Stimulated activated naive B cell treated with anti-CD40 and anti-IgM and Interleukin-4, amounts not matched to agents 10 μg/mL and 1 μg/mL and 100 μg/mL, for 72 hours (primary cell): ENCODE results near the gene DCAF11.
"Not testable (repeated sequence)": the region's sequence is repeated elsewhere in the genome, so short reads cannot be mapped to it uniquely, and the experiment has no call there.

Source experiments
- ATAC-seq, 2 donors: fragments of 150-1000 bp; cut with Tn5 transposase; replicated peaks; 2 replicates each; pipeline ENCODE4 v1.10.0; 2021; ENCODE audit warnings: moderate library complexity in 1 of 2
- DNase-seq: peaks from one replicate; pipeline ENCODE4 v3.0.0; 2021
- H3K27ac Mint-ChIP-seq: one replicate; pipeline ENCODE4 v1.8.0; 2022; ENCODE audit warnings: mild to moderate bottlenecking, mixed read lengths
- H3K27me3 Mint-ChIP-seq, 2 donors: one replicate each; pipeline ENCODE4 v1.8.0; 2022; ENCODE audit warnings: mixed read lengths in 2 of 2
- H3K36me3 Mint-ChIP-seq, 2 donors: one replicate each; pipeline ENCODE4 v1.8.0; 2022; ENCODE audit warnings: mixed read lengths in 2 of 2, mild to moderate bottlenecking in 1 of 2
- H3K4me1 Mint-ChIP-seq, 2 donors: one replicate each; pipeline ENCODE4 v1.8.0; 2022; ENCODE audit warnings: mixed read lengths in 2 of 2, mild to moderate bottlenecking in 1 of 2
- H3K4me3 Mint-ChIP-seq, 2 donors: one replicate each; pipeline ENCODE4 v1.8.0; 2022; ENCODE audit warnings: mild to moderate bottlenecking in 2 of 2, mixed read lengths in 2 of 2, moderate library complexity in 1 of 2
- H3K9me3 Mint-ChIP-seq, 2 donors: one replicate each; pipeline ENCODE4 v1.8.0; 2022; ENCODE audit warnings: mixed read lengths in 2 of 2, mild to moderate bottlenecking in 1 of 2

Gene DCAF11

GRCh38 chr14:24096545-24097181 is 17.9 kb upstream of the DCAF11 start:
- Mint-ChIP-seq H3K27ac (peak overlapping the region; percentile 85), H3K4me1 (peaks cover 28 to 37% of the 10 kb centered on the region in 2 donors), H3K4me3 (peak overlapping the region; percentile 32 to 41), H3K9me3 (no peaks in the 10 kb centered on the region), H3K27me3 (no peaks in the 10 kb centered on the region), H3K36me3 (peaks cover 28 to 48% of the 10 kb centered on the region in 2 donors)
- ATAC-seq (no peak), DNase-seq (no peak)

DNA sequence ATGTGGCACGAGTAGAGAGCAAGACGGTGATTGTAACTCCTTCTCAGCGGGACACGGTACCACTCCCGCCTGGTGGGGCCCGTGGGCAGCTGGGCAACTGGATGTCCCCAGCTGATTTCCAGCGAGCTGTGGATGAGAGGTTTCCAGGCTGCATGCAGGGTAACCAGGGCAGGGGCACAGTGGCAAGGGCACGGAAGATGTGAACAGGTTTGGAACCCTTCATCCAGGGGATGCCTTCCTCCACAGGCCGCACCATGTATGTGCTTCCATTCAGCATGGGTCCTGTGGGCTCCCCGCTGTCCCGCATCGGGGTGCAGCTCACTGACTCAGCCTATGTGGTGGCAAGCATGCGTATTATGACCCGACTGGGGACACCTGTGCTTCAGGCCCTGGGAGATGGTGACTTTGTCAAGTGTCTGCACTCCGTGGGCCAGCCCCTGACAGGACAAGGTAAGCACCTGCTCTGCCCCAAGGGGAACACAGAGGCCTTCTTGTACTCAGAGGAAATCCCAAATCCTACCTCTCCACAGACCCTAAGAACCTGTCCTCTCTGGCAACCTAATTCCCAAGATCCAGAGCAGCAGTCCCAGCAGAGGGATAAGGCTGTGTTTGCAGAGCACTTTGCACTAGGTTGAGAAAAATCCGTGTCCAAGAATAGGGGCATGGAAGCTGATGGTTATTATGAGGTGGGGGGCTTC is 16.2 kb upstream of the DCAF11 start:
- no peak for DNase-seq
- Mint-ChIP-seq H3K36me3 (peaks cover 37 to 59% of the 10 kb centered on the region in 2 donors), H3K4me3 (no peak overlapping the region), H3K27ac (peak overlapping the region; percentile 81), H3K9me3 (no peaks in the 10 kb centered on the region), H3K27me3 (no peaks in the 10 kb centered on the region), H3K4me1 (peaks cover 21 to 35% of the 10 kb centered on the region in 2 donors)
- ATAC-seq, result no peak

DNA sequence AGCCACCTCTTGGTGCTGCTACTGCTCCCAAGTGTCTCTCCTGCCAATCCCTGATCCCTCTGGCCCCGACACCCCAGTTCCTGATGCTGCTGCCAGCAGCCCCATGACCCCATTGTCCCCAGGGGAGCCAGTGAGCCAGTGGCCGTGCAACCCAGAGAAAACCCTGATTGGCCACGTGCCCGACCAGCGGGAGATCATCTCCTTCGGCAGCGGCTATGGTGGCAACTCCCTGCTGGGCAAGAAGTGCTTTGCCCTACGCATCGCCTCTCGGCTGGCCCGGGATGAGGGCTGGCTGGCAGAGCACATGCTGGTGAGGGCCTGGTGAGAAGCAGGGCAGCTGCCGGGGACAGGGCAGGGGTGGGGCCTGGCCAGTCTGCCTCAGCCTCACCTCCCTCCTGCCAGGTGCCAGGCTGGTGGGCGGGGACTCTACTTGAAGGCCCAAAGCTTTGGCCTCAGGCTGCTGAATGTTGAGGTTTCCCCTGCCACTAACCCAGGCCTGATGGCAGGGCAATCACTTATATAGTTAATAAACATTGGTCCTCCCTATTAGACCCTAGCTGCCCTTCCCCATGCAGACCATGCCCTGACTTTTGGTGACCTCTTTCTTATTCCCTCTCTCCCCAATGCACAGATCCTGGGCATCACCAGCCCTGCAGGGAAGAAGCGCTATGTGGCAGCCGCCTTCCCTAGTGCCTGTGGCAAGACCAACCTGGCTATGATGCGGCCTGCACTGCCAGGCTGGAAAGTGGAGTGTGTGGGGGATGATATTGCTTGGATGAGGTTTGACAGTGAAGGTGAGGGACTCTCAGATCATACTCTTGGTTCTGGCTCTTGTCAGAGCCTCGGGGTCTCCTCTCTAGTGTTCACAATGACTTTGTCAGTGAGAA is 15.4 kb upstream of the DCAF11 start:
- Mint-ChIP-seq H3K9me3 (no peaks in the 10 kb centered on the region), H3K27me3 (no peaks in the 10 kb centered on the region), H3K4me3 (no peak overlapping the region), H3K27ac (peak overlapping the region; percentile 81), H3K4me1 (peaks cover 17 to 30% of the 10 kb centered on the region in 2 donors), H3K36me3 (peaks cover 39 to 67% of the 10 kb centered on the region in 2 donors)
- DNase-seq, result no peak
- no peak for ATAC-seq

- DNase-seq (no peak), ATAC-seq (no peak)
- Mint-ChIP-seq H3K36me3 (peaks cover 37 to 66% of the 10 kb centered on the region in 2 donors), H3K4me1 (peaks cover 15 to 20% of the 10 kb centered on the region in 2 donors), H3K27me3 (no peaks in the 10 kb centered on the region), H3K4me3 (no peak overlapping the region), H3K27ac (peak overlapping the region; percentile 78), H3K9me3 (peaks cover 0 to 4% of the 10 kb centered on the region in 2 donors)
Observed at GRCh38 chr14:24100197-24100981, 14.2 kb upstream of the DCAF11 start.

- Mint-ChIP-seq H3K4me1 (peaks cover 13 to 17% of the 10 kb centered on the region in 2 donors), H3K4me3 (no peak overlapping the region), H3K27ac (peak overlapping the region; percentile 78), H3K9me3 (peaks cover 0 to 4% of the 10 kb centered on the region in 2 donors), H3K36me3 (peaks cover 35 to 62% of the 10 kb centered on the region in 2 donors), H3K27me3 (no peaks in the 10 kb centered on the region)
- ATAC-seq (no peak), DNase-seq (no peak)
Observed at GRCh38 chr14:24100982-24101494, 13.5 kb upstream of the DCAF11 start.

GRCh38 chr14:24102357-24103048 is 12.1 kb upstream of the DCAF11 start:
- DNase-seq (no peak), ATAC-seq (no peak)
- Mint-ChIP-seq H3K9me3 (peaks cover 0 to 4% of the 10 kb centered on the region in 2 donors), H3K4me3 (no peak overlapping the region), H3K27me3 (no peaks in the 10 kb centered on the region), H3K36me3 (peaks cover 29 to 54% of the 10 kb centered on the region in 2 donors), H3K4me1 (peaks cover 9 to 12% of the 10 kb centered on the region in 2 donors), H3K27ac (no peak overlapping the region)

DNA sequence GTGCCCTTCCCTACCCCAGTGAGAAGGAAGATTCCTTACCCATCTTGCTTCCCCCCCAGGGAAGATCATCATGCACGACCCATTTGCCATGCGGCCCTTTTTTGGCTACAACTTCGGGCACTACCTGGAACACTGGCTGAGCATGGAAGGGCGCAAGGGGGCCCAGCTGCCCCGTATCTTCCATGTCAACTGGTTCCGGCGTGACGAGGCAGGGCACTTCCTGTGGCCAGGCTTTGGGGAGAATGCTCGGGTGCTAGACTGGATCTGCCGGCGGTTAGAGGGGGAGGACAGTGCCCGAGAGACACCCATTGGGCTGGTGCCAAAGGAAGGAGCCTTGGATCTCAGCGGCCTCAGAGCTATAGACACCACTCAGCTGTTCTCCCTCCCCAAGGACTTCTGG is 11.1 kb upstream of the DCAF11 start:
- H3K27me3 Mint-ChIP-seq, result no peaks in the 10 kb centered on the region
- H3K27ac Mint-ChIP-seq, result no peak overlapping the region
- H3K4me1 Mint-ChIP-seq, result peaks cover 9 to 14% of the 10 kb centered on the region in 2 donors
- H3K9me3 Mint-ChIP-seq, result peaks cover 0 to 4% of the 10 kb centered on the region in 2 donors
- ATAC-seq, result no peak
- DNase-seq, result no peak
- peaks cover 25 to 50% of the 10 kb centered on the region in 2 donors for H3K36me3 Mint-ChIP-seq
- H3K4me3 Mint-ChIP-seq, result no peak overlapping the region

DNA sequence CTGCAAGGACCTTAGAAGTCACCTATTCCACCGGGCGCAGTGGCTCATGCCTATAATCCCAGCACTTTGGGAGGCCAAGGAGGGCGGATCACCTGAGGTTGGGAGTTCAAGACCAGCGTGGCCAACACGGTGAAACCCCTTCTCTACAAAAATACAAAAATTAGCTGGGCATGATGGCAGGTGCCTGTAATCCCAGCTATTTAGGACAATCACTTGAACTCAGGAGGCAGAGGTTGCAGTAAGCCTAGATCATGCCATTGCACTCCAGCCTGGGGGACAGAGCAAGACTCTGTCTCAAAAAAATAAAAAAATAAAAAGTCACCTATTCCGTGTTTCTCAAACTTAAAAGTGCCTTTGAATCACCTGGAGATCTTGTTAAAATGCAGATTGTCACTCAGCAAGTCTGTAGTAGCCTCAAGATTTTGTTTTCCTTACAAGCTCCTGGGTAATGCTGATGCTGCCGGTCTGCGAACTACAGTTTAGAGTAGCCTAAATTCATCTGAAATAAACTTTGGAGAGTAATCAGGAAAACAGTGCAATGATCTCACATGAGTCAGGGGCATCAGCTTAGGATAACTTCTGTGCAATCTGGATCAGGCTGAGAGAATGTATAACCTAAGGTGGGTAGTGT is 8.9 kb upstream of the DCAF11 start:
- H3K4me3 Mint-ChIP-seq, H3K27me3 Mint-ChIP-seq, DNase-seq, ATAC-seq, H3K27ac Mint-ChIP-seq, H3K9me3 Mint-ChIP-seq: not testable (repeated sequence)
- peaks cover 15 to 37% of the 10 kb centered on the region in 2 donors for H3K36me3 Mint-ChIP-seq
- peaks cover 10 to 18% of the 10 kb centered on the region in 2 donors for H3K4me1 Mint-ChIP-seq

GRCh38 chr14:24106672-24107271 is 7.8 kb upstream of the DCAF11 start:
- Mint-ChIP-seq H3K27me3 (no peaks in the 10 kb centered on the region), H3K4me3 (no peak overlapping the region), H3K27ac (no peak overlapping the region), H3K36me3 (peaks cover 11 to 29% of the 10 kb centered on the region in 2 donors), H3K9me3 (peaks cover 0 to 4% of the 10 kb centered on the region in 2 donors), H3K4me1 (peaks cover 8 to 15% of the 10 kb centered on the region in 2 donors)
- no peak for ATAC-seq
- no peak for DNase-seq

DNA sequence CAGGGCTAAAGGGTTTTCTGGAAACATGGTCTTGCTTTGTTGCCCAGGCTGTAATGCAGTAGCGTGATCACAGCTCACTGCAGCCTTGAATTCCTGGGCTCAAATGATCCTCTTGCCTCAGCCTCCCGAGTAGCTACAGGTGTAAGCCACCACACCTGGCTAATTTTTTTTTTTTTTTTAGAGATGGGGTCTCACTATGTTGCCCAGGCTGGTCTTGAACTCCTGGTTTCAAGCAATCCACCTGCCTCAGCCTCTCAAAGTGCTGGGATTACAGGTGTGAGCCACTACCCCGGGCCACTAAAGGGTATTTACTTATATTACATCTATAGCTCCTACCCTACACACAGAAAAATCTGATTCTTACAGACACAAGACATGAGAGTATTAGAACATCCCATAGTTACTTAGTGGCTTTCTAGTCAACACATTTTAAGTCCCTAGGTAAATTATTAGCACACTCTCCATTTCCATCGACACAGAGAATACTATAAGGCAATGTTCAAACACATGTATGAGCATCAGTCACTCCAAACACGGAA is 6.2 kb upstream of the DCAF11 start:
- ATAC-seq, result no peak
- H3K36me3 Mint-ChIP-seq, result peaks cover 1 to 17% of the 10 kb centered on the region in 2 donors
- H3K27ac Mint-ChIP-seq, result peak overlapping the region; percentile 90
- H3K9me3 Mint-ChIP-seq, result peaks cover 0 to 4% of the 10 kb centered on the region in 2 donors
- DNase-seq, result no peak
- no peaks in the 10 kb centered on the region for H3K27me3 Mint-ChIP-seq
- H3K4me3 Mint-ChIP-seq, result peak overlapping the region; percentile 8 to 55
- H3K4me1 Mint-ChIP-seq, result peaks cover 8 to 15% of the 10 kb centered on the region in 2 donors

GRCh38 chr14:24110060-24110459 is 4.5 kb upstream of the DCAF11 start:
- peaks cover 11 to 15% of the 10 kb centered on the region in 2 donors for H3K4me1 Mint-ChIP-seq
- H3K4me3 Mint-ChIP-seq, result no peak overlapping the region
- H3K36me3 Mint-ChIP-seq, result peaks cover under 1 to 4% of the 10 kb centered on the region in 2 donors
- no peak for ATAC-seq
- H3K9me3 Mint-ChIP-seq, result no peaks in the 10 kb centered on the region
- H3K27me3 Mint-ChIP-seq, result no peaks in the 10 kb centered on the region
- no peak overlapping the region for H3K27ac Mint-ChIP-seq
- DNase-seq, result no peak

DNA sequence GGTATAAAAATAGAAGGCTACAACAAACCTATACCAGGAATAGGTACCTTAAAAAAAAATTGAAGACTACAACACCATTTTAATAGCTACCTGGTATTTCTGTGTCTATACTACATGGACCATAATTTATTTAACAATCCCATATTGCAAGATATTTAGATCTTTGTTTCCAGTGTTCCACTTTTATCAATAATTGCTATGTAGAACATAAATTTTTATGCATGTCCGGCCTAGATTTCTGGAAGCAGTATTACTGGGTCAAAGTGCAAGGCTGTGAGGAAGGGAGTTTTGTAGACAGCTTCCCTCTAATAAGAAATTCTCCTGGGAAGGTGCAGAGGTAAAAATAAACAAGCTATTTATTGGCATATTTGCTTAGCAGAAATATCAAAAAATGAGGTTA is 4.1 kb upstream of the DCAF11 start:
- no peaks in the 10 kb centered on the region for H3K9me3 Mint-ChIP-seq
- H3K4me3 Mint-ChIP-seq, result no peak overlapping the region
- H3K27ac Mint-ChIP-seq, result no peak overlapping the region
- no peak for ATAC-seq
- H3K4me1 Mint-ChIP-seq, result peaks cover 15 to 20% of the 10 kb centered on the region in 2 donors
- no peaks in the 10 kb centered on the region for H3K27me3 Mint-ChIP-seq
- peaks cover 5 to 7% of the 10 kb centered on the region in 2 donors for H3K36me3 Mint-ChIP-seq
- DNase-seq, result no peak
